ENCODE measurements around the gene PITPNB. TPM values are rescaled to one million over a fixed set of nuclear protein-coding genes. Genes with fewer than 3 reads are reported as not detected.

Gene PITPNB
- total RNA-seq, 1 donor from 2014 or later, result 16.8 TPM

- no peak for DNase-seq (ENCODE audit: low read depth)
- Histone ChIP-seq H3K36me3 (ENCODE audit: control insufficient read depth, insufficient read depth, low read length) (peaks cover 5% of the 10 kb centered on the region), H3K4me3 (ENCODE audit: low read depth, low read length) (no peak overlapping the region), H3K27me3 (ENCODE audit: control insufficient read depth, insufficient read depth, low read length) (no peaks in the 10 kb centered on the region)
- TF ChIP-seq CTCF (IDR thresholded peaks at IDR 0.05; ENCODE audit: insufficient read depth, low read length, severe bottlenecking), result no peak
- no peak for FAIRE-seq
Measured at GRCh38 chr22:27875951-27876350, 43.1 kb downstream of the PITPNB start.

DNA sequence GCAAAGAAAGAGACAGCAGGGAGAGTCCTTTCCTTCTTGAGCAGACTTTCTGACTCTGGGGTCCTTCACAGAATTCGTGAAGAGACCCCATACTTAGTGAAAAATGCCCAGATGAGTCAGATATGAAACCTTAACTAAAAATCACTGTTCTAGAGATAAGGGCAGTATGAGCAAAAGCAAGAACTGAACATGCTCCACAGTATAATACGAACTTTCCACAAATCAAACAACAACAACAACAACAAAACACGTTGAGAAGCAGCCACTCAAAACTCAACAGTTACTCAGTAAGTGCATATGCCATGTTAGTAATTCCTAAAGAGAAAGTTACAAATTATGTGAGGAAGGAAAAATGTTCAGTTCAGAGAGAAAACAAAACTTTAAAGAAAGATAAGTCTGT lies 44.3 kb downstream of the PITPNB start:
- no peak for DNase-seq (ENCODE audit: low read depth)
- FAIRE-seq, result no peak
- TF ChIP-seq CTCF (IDR thresholded peaks at IDR 0.05; ENCODE audit: insufficient read depth, low read length, severe bottlenecking), result no peak
- no peak overlapping the region for H3K4me3 ChIP-seq (ENCODE audit: low read depth, low read length)
- H3K36me3 ChIP-seq (ENCODE audit: control insufficient read depth, insufficient read depth, low read length), result peaks cover 5% of the 10 kb centered on the region
- H3K27me3 ChIP-seq (ENCODE audit: control insufficient read depth, insufficient read depth, low read length), result no peaks in the 10 kb centered on the region

DNA sequence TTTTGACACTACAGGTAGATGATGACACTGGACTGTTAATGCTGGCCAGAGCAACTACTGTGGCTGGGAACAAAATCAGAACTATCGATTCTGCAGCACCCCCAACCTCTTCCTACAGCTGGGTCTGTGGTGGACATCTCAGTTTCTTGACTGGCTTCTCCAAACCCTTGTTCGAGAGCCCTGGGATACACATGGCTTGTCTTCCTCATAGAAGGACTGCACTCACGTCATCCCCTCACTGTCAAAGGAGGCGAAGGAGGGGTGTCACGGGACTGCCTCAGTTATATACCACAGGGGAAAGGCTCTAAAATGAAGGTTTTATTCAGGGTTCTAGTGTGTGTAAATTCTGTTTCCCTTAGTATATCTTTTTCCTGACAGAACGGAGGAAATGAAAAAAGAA lies 44.9 kb downstream of the PITPNB start:
- Histone ChIP-seq H3K27me3 (ENCODE audit: control insufficient read depth, insufficient read depth, low read length) (no peaks in the 10 kb centered on the region), H3K4me3 (ENCODE audit: low read depth, low read length) (no peak overlapping the region), H3K36me3 (ENCODE audit: control insufficient read depth, insufficient read depth, low read length) (peaks cover 4% of the 10 kb centered on the region)
- TF ChIP-seq CTCF (IDR thresholded peaks at IDR 0.05; ENCODE audit: insufficient read depth, low read length, severe bottlenecking), result no peak
- no peak for DNase-seq (ENCODE audit: low read depth)
- no peak for FAIRE-seq

- no peak for TF ChIP-seq CTCF (IDR thresholded peaks at IDR 0.05; ENCODE audit: insufficient read depth, low read length, severe bottlenecking)
- FAIRE-seq (no peak), DNase-seq (ENCODE audit: low read depth) (no peak)
- Histone ChIP-seq H3K4me3 (ENCODE audit: low read depth, low read length) (no peak overlapping the region), H3K36me3 (ENCODE audit: control insufficient read depth, insufficient read depth, low read length) (peaks cover 4% of the 10 kb centered on the region), H3K27me3 (ENCODE audit: control insufficient read depth, insufficient read depth, low read length) (no peaks in the 10 kb centered on the region)
Measured at GRCh38 chr22:27873472-27873871, 45.6 kb downstream of the PITPNB start.

DNA sequence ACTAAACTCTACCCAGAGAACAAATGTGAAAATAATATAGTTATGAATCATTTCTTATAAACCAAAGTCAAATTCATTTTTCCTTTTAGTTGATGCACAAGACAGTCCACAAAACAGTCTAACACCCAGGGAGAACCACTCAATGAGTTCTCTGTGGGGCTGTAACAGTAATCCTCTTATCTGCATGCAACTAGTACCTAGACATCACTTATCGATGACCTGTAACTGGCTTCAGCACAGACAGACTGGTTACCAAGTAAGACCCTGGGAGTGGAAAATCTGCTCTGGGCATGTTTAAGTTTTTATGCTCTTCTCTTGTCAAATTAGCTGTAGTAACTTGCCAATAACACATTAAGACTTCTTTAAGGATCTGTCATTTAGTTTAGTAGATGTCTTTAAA lies 46.6 kb downstream of the PITPNB start:
- FAIRE-seq (no peak), DNase-seq (ENCODE audit: low read depth) (no peak)
- Histone ChIP-seq H3K27me3 (ENCODE audit: control insufficient read depth, insufficient read depth, low read length) (no peaks in the 10 kb centered on the region), H3K36me3 (ENCODE audit: control insufficient read depth, insufficient read depth, low read length) (peaks cover 4% of the 10 kb centered on the region), H3K4me3 (ENCODE audit: low read depth, low read length) (no peak overlapping the region)
- no peak for TF ChIP-seq CTCF (IDR thresholded peaks at IDR 0.05; ENCODE audit: insufficient read depth, low read length, severe bottlenecking)

DNA sequence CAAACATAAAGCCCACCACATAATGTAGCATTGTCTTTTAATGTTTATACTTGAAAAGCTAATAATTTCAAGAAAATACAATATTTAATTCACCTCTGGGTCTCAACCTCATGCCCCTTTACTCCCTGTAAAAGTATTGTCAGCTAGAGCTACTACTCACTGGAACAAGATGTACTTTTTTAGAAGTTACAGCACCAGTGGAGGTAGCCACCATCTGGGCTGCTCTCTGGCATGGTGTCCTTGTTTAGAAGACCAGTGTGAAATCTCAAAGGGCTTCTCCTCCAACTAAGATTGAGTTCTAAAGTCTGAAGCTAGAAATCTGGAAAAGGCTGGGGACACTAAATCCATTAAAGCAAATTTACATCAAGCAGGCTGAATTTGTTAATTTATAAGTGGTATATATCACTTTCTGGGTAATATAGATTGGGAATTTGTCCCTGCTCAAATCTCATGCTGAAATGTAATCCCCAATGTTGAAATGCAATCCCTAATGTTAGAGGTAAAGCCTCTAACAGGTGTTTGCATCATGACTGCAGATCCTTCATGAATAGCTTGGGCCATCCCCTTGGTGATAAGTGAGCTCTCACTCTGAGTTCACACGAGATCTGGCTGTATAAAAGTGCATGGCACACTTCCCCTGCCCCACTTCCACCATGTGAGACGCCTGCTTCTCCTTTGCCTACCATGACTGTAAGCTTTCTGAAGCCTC lies 47.6 kb downstream of the PITPNB start:
- no peak for FAIRE-seq
- Histone ChIP-seq H3K36me3 (ENCODE audit: control insufficient read depth, insufficient read depth, low read length) (peaks cover 4% of the 10 kb centered on the region), H3K27me3 (ENCODE audit: control insufficient read depth, insufficient read depth, low read length) (no peaks in the 10 kb centered on the region), H3K4me3 (ENCODE audit: low read depth, low read length) (no peak overlapping the region)
- TF ChIP-seq CTCF (IDR thresholded peaks at IDR 0.05; ENCODE audit: insufficient read depth, low read length, severe bottlenecking), result no peak
- no peak for DNase-seq (ENCODE audit: low read depth)
